Stimulated activated CD8-positive, alpha-beta memory T cell treated with anti-CD3 and anti-CD28 coated beads, Interleukin-2, amount 100 ng/mL, for 48 hours (primary cell): ENCODE data around the gene PDE6B.
A peak's percentile ranks its signal among the peaks of the same experiment; 100 is the strongest.
"Not testable (repeated sequence)": the region's sequence is repeated elsewhere in the genome, so short reads cannot be mapped to it uniquely, and the experiment has no call there.

ENCODE experiments used
- DNase-seq, 2 donors: peaks; one replicate each; pipeline ENCODE4 v3.0.0-alpha.2; 2020; ENCODE audit warnings: low read depth in 2 of 2

Gene PDE6B

DNA sequence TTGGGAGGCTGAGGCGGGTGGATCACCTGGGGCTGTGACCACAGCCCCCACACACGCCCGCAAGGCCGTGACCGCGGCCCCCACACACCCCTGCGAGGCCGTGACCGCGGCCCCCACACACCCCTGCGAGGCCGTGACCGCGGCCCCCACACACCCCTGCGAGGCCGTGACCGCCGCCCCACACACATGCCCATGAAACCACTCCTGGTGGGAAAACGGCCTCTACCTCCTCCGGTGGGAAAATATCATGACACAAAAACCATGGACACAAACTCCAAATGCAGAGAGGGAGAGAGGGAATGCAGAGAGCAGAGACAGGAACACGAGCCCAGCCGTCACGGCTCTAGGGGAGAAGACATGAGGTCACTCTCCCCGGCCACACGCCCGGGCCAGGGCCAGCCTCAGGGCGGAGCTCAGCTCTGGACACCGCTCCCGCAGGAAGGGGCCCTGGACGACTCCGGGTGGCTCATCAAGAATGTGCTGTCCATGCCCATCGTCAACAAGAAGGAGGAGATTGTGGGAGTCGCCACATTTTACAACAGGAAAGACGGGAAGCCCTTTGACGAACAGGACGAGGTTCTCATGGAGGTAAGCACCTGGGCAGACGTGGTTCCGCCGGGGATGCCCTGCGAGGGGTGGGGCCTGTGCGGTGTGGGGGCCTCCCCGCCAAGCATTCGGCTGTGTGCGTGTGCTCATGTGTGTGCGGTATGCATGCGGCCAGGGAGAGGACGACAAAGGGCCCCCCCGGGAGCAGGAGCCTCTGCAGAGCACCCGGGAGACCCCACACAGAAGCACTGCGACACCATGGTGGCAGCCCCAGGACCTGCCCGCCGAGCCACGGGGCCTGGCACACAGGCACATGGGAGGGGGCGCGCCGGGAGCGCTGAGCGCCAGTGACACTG, 31.3 kb downstream of the PDE6B start:
- no peak for DNase-seq

DNA sequence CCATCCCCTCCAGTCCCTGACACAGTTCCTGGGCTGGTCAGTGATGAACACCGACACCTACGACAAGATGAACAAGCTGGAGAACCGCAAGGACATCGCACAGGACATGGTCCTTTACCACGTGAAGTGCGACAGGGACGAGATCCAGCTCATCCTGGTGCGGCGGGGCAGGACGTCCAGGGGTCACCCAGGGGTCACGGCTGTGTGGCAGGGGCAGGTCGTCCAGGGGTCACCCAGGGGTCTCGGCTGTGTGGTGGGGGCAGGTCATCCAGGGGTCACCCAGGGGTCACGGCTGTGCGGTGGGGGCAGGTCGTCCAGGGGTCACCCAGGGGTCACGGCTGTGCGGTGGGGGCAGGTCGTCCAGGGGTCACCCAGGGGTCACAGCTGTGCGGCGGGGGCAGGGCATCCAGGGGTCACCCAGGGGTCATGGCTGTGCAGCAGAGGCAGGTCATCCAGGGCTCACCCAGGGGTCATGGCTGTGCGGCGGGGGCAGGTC, 32.0 kb downstream of the PDE6B start:
- no peak for DNase-seq

DNA sequence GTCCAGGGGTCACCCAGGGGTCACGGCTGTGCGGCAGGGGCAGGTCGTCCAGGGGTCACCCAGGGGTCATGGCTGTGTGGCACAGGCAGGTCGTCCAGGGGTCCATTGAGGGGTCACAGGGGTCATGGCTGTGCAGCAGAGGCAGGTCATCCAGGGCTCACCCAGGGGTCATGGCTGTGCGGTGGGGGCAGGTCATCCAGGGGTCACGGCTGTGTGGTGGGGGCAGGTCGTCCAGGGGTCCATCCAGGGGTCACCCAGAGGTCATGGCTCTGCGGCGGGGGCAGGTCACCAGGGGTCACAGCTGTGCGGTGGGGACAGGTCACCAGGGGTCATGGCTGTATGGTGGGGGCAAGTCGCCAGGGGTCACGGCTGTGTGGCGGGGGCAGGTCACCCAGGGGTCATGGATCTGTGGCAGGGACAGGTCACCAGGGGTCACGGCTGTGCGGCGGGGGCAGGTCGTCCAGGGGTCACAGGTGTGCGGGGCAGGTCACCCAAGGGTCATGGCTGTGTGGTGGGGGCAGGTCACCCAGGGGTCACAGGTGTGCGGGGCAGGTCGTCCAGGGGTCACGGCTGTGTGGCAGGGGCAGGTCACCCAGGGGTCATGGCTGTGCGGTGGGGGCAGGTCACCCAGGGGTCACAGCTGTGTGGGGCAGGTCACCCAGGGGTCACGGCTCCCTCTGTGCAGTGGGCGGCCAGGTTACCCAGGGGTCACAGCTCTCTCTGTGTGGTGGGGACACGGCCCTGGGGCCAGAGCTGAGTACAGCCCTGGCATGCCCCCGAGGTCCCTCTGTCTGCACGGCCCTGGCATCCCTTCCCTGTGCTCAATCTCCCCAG, 32.7 kb downstream of the PDE6B start:
- DNase-seq, result no peak

DNA sequence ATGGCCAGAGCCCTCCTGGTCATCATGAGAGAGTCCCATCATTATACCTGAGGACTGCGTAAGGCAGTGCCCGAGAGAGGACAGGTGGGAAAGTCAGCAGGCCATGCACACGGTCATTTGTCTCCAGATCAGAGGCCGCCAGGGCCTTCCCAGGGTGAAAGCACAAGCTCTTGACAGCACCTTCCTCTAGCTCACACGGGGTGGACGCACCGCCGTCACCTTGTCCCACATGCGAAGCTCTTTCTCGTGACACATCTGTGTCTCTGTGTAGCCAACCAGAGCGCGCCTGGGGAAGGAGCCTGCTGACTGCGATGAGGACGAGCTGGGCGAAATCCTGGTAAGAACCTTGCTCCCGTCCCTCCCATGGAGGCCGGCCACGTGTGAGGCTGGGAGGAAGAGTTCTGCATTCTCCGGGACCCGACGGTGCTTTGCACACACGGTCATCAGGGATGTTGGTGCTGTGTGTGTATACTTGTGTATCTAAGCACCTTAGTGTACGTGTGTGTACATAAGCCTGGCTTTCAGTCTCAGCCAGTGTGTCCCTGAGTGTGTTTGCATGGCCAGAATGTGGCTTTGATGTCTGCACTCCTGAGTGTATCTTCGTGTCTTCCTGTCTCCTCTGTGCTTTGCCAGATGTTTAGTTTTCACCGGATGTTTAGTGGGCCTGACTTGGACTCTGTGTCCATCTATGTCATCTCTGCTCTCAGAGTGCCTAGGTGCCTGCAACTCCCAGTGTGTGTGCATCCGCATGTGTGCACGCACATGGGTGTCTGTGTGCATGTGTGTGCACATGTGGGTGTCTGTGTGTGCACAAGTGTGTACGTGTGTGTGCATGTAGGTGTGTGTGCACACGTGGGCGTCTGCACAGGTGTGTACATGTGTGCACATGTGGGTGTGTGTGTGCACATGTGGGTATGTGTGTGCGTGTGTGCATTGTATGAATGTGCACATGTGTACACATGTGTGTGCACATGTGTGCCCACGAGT, 33.6 kb downstream of the PDE6B start:
- DNase-seq, result no peak

DNA sequence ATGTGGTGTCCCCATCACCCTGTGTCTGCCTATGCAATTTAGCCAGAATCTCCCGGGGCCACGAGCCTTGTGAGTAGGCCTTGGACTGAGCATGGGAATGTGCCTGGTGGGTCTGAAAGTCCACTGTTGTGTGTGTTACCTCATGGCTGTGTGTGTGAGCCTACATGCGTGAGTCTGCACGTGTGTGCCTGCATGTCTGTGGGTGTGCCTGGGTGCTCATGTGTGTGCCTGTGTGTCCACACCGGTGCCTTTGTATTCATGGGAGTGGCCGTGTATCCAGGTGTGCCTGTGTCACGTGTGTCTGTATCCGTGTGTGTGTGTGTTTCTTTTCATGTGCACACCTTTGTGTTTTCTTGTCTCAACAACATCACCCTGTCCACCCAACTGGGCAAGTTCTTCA, 34.5 kb downstream of the PDE6B start:
- no peak for DNase-seq

DNA sequence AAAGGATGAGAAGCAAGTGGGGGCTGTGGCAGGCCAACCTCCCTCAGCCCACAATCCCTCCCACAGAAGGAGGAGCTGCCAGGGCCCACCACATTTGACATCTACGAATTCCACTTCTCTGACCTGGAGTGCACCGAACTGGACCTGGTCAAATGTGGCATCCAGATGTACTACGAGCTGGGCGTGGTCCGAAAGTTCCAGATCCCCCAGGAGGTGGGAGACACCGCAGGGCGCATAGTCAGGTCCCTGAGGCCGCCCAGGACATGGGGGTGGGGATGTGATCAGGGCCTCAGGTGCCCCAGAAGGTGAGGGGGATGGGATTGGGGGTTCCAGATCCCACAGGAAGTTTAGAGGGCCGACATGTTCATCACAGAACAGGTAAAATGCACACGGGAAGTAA, 35.0 kb downstream of the PDE6B start:
- DNase-seq, result no peak

DNA sequence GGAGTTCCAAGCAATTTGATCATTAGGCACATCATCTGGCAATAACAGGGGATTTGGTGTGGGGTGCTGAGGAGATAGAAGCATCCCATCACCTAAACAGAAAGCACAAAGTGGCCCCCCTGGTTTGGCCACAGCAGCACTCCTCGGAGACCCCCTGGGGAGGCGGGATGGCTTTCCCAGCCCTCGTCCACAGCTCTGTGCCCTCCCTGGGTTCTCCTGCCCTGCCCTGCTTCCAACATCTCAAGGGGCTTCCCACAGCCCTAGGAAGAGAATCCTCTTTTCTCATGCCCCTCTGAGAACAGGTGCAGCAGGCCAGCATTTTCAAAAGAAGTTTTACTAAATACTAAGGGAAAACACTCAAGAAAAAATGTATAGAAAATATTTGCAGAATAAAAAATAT, 35.9 kb downstream of the PDE6B start:
- no peak for DNase-seq

DNA sequence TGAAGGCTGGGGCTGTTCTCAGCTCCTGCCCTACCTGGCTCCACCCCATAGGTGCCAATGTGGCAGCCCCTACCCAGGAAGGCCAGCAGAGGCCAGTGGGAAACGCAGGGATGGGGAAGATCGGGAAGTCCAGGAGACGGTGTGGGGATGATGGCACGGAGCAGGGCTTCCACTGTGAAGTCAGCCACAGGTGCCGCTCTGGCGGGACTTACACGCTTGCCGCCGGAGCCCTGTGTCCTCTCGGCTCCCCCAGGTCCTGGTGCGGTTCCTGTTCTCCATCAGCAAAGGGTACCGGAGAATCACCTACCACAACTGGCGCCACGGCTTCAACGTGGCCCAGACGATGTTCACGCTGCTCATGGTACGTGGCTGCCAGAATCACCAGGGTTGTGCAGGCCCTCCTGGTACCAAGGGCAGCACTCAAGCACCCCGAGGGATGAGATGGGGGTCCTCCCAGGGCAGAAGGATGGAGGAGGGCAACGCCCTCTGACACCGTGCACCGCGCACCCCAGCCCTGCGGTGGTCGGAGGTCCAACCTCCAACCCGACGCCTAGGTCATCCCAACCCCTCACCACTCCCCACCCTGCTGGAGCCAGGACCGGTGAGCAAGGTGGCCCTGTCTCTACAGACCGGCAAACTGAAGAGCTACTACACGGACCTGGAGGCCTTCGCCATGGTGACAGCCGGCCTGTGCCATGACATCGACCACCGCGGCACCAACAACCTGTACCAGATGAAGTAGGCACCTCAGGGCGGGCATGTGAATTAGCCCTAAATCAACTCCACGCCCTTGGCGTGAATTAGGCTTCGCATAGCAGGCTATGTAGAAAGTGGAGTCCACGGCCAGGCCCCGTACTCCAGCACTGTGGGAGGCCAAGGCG, 36.7 kb downstream of the PDE6B start:
- no peak for DNase-seq

DNA sequence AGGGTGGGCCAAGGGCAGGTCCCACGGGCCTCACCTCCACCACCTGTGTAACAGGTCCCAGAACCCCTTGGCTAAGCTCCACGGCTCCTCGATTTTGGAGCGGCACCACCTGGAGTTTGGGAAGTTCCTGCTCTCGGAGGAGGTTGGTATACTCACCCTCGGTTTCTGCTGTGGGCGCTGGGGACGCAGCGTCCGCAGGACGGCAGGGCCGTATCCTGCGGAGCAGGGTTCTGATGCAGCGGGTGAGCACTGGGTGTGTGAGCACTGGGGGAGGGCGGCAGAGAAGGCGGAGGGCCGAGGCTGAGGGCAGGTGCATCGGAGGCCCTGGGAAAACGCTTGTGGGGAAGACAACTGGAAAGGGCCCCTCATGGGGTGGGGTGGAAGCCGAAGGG, 37.7 kb downstream of the PDE6B start:
- no peak for DNase-seq

DNA sequence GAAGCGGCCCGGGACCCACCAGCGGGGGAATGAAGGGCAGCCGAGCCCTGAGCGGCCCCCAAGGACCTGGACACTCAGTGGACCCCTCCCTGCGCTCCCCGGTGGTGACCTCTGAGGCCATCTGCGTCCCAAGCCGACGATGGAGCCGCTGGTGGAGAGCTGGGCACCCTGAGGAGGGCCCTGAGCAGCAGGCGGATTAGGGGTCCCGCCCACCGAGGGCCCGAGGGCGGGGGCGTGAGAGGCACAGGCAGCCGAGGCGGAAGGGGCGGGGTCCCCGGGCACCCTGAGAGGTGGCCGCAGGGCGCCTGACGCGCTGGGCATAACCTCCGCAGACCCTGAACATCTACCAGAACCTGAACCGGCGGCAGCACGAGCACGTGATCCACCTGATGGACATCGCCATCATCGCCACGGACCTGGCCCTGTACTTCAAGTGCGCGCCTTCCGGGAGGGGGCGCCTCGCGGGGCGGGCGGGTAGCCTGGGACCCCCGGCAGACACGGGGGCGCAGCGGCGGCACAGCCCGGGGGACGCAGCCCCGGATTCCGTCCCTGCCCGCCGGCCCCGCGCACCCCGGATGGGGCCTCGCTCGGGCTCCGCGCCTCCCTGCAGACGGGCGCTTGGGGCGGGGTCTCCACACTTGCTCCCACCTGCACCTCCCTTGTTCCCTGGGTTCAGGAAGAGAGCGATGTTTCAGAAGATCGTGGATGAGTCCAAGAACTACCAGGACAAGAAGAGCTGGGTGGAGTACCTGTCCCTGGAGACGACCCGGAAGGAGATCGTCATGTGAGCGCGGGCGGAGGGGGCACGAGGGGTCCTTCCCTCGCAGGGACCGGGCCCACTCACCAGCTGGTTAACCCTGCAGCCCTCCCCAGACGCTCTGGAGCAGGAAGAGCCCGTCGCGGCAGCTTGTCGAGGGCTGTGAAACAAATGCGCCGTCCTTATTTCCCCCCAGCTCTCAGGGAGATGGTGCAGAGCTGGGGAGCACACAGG, 38.4 kb downstream of the PDE6B start:
- peak; percentile 70 to 73 for DNase-seq

DNA sequence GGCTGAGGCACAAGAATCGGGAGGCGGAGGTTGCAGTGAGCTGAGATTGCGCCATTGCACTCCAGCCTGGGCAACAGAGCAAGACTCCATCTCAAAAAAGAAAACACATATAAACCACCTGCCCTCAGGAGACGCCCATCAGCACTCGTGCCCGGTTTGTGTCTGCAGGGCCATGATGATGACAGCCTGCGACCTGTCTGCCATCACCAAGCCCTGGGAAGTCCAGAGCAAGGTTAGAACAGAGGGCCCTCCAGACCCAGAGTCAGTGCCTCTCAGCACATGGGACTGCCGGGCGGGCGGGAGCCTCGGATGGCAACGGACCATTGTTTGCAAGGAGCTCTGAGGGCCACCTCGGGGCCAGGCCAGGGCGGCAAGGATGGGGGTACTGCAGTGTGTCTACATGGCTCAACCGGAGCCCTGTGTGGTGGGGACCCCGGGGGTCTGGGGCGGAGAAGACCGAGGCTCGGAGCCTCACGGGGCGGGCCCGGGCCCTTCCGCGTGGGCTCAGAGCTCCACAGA, 39.4 kb downstream of the PDE6B start:
- DNase-seq, result no peak

DNA sequence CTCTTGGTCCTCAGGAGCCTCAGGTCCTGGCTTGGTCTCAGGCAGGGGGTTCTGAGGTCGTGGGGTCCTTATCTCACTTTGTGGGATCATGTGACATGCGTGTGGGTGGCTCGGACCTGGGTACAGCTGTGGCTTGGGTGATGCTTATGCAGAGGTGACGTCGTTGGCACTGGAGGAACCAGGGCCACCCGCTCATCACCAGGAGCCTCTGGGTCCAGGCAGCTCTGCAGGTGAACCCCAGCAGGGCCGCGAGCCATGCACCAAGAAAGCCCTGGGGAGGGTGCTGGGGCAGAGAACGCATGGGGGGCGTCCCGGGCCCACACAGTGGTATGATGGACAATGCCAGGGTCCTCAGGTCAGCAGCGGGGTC, 40.0 kb downstream of the PDE6B start:
- DNase-seq, result no peak

DNA sequence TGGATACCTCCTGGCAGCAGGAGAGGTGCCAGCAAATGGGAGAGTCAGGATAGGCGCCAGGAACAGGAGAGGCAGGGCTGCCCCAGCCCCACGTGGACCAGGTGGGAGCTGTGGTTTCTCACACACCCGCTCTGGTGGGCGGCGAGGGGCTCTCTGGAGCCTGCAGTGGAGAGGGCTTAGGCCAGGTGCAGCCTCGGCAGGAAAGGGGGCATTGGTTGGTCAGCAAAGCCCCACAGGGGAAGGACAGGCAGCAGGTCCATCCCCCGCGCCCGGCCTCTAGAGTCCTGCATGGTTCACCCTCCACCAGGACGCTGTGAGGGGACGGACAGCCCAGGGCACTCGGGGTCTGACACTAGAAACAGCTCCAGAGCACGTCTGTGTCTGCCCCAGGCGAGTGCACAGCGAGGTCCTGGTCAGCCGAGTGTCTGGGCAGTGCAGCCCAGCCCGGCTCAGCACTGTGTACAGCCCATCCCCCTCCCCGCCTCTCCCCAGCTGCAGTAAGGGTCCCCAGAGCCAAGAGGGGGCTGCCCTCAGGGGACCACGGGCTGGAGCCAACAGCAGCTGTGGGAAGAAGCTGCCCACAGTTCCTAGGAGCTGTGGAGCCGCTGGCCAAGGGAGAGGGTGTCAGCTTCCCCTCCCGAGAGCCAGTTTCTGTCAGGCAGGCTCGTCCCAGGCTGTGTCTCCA, 40.5 kb downstream of the PDE6B start:
- DNase-seq, result no peak

DNA sequence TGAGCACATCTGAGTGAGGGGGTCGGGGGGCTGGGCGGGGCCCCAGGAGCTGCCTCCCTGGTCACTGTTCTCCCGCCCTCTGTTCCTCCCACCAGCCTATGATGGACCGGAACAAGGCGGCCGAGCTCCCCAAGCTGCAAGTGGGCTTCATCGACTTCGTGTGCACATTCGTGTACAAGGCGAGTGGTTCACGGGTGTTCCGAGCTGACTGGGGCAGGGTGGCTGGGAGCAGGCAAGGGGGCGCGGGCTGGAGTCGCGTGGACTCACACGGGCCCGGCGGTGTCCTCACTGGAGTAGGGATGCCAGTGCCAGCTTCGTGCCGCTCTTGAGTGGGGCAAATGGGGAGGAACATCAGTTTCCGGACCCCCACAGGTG, 41.0 kb downstream of the PDE6B start:
- DNase-seq, result no peak

DNA sequence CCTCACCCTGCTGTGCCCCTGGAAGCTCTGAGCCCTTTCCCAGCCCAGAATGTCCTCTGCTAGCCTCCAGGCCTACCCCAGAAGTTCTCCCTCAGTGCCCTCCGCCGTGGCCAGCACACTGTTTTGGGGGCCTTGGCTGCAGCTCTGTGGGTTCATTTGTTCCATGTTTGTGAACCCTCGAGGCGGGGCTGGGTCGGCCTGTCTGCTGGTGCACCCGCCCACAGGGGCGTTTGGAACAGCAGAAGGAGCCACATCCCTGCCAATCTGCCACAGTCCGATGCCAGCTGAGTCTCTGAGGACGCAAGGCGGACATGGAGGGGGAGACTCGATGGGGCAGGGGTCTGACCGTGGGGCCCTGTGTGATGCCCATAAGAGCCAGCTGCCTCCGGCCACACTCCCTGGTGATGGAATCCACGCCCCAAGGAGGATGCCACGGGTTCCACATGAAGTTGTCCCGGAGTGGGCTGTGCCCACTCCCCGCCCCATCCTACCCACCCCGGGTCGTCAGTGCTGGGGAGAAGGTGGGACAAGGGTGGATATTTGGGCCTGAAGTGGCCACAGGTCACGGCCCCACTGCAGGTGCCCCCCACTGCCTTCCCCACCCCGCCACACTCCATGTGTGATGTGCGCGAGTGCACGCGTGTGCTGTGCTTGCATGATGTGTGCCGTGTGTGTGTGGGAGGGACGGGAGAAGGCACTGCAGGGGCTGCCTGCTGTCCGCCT, 41.6 kb downstream of the PDE6B start:
- no peak for DNase-seq

DNA sequence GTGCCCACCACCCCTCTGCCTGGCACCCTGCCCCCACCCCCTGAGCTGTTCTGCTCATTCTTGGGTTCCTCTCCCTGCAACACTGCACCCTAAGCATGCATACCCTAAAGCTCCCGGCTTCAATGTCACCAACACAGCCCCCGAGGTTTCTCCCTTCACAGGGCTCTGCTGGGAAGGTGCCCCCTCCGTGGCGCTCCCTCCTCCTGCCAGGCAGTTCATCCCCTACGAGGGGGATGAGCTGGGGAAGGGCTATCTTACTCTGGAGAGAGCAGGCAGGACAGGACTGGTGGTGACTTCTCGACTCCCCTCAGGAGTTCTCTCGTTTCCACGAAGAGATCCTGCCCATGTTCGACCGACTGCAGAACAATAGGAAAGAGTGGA, 42.2 kb downstream of the PDE6B start:
- no peak for DNase-seq

DNA sequence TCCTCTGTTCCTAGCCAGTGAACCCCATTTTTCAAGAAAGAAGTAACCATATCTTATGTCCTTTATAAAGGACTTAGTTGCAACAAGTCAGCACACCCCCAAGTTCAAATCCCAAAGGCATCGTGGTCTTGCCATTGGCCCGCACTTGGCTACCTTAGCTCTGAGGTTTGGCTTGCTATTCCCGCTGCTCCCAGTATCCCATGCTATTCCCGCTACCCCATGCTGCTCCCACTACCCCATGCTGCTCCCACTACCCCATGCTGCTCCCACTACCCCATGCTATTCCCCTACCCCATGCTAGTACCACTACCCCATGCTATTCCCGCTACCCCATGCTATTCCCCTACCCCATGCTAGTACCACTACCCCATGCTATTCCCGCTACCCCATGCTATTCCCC, 42.8 kb downstream of the PDE6B start:
- not testable (repeated sequence) for DNase-seq
